ENCODE measurements around the gene TIGD7.

TIGD7 gene

DNA sequence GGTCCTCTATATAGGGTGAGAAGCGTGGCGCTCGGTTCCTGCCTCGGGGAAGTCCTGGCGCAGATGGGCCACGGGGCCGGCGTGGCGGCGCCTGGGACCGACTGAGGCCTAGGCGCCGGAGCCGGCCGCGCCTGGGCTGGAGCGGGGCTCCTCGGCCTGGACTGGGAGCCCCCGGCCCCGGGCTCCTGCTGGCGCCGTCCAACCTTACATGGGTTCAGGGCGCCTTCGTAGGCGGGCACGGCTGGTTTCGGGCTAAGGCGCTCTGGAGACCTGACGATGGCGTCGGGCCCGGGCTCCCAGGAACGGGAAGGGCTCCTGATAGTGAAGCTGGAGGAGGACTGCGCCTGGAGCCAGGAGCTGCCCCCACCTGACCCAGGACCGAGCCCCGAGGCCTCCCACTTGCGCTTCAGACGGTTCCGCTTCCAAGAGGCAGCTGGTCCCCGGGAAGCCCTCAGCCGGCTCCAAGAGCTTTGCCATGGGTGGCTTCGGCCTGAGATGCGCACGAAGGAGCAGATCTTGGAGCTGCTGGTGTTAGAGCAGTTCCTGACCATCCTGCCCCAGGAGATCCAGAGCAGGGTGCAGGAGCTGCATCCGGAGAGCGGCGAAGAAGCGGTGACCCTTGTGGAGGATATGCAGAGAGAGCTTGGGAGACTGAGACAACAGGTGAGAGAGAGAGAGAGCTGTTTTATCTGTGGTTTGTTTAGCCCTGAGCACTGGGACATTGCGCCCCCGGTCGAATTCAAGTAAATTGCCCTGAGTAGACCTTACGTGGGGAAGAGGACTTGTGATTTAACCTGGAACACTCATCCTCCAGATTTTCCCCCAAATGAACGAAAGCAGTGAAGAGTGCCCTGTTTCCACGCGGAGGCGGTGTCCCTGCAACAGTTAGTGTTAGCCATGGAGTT, 21.4 kb downstream of the TIGD7 start:
- peak overlapping the region; percentile 98 for H3K27ac ChIP-seq (replicated peaks)
- DNase-seq (ENCODE audit: low read depth in 1 of 2, low spot score in 1 of 2), result peak in 1 of 2 experiments; percentile 55

GRCh38 chr16:3282730-3283542, 22.3 kb downstream of the TIGD7 start, which contains the start of gene ZNF263:
Gene ZNF263, plus strand, starts transcription at chr16:3283491. Its CDS starts 328 bp downstream, at chr16:3283819.
- Histone ChIP-seq H3K4me3 (replicated peaks; ENCODE audit: insufficient read depth, low read length) (peak within 1 kb of the TSS; percentile 98), H3K27me3 (ENCODE audit: insufficient read depth, poor library complexity, severe bottlenecking) (no peaks in the 10 kb centered on the region)

More for the DNA sequence above, 21.4 kb downstream of the TIGD7 start:
- no peaks in the 10 kb centered on the region for H3K27me3 ChIP-seq (ENCODE audit: insufficient read depth, poor library complexity, severe bottlenecking)
- TF ChIP-seq, protein P1, sequence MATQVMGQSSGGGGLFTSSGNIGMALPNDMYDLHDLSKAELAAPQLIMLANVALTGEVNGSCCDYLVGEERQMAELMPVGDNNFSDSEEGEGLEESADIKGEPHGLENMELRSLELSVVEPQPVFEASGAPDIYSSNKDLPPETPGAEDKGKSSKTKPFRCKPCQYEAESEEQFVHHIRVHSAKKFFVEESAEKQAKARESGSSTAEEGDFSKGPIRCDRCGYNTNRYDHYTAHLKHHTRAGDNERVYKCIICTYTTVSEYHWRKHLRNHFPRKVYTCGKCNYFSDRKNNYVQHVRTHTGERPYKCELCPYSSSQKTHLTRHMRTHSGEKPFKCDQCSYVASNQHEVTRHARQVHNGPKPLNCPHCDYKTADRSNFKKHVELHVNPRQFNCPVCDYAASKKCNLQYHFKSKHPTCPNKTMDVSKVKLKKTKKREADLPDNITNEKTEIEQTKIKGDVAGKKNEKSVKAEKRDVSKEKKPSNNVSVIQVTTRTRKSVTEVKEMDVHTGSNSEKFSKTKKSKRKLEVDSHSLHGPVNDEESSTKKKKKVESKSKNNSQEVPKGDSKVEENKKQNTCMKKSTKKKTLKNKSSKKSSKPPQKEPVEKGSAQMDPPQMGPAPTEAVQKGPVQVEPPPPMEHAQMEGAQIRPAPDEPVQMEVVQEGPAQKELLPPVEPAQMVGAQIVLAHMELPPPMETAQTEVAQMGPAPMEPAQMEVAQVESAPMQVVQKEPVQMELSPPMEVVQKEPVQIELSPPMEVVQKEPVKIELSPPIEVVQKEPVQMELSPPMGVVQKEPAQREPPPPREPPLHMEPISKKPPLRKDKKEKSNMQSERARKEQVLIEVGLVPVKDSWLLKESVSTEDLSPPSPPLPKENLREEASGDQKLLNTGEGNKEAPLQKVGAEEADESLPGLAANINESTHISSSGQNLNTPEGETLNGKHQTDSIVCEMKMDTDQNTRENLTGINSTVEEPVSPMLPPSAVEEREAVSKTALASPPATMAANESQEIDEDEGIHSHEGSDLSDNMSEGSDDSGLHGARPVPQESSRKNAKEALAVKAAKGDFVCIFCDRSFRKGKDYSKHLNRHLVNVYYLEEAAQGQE (IDR thresholded peaks at IDR 0.05; ENCODE audit: insufficient replicate concordance, low read depth), result no peak
- TF ChIP-seq GABPA (IDR thresholded peaks at IDR 0.05; ENCODE audit: low read depth) (no peak), SPI1 (IDR thresholded peaks at IDR 0.05; ENCODE audit: borderline replicate concordance, low read depth) (no peak), POLR2AphosphoS5 (IDR thresholded peaks at IDR 0.05; ENCODE audit: low read depth) (no peak)
- TF ChIP-seq, protein P2, sequence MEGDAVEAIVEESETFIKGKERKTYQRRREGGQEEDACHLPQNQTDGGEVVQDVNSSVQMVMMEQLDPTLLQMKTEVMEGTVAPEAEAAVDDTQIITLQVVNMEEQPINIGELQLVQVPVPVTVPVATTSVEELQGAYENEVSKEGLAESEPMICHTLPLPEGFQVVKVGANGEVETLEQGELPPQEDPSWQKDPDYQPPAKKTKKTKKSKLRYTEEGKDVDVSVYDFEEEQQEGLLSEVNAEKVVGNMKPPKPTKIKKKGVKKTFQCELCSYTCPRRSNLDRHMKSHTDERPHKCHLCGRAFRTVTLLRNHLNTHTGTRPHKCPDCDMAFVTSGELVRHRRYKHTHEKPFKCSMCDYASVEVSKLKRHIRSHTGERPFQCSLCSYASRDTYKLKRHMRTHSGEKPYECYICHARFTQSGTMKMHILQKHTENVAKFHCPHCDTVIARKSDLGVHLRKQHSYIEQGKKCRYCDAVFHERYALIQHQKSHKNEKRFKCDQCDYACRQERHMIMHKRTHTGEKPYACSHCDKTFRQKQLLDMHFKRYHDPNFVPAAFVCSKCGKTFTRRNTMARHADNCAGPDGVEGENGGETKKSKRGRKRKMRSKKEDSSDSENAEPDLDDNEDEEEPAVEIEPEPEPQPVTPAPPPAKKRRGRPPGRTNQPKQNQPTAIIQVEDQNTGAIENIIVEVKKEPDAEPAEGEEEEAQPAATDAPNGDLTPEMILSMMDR (IDR thresholded peaks at IDR 0.05; ENCODE audit: insufficient read depth, low read length), result no peak
- H3K4me3 ChIP-seq (replicated peaks; ENCODE audit: insufficient read depth, low read length), result peak overlapping the region; percentile 98

More at GRCh38 chr16:3282730-3283542, 22.3 kb downstream of the TIGD7 start, which contains the start of gene ZNF263:
- TF ChIP-seq, protein P1 (IDR thresholded peaks at IDR 0.05; ENCODE audit: insufficient replicate concordance, low read depth), result no peak
- TF ChIP-seq, protein P2 (IDR thresholded peaks at IDR 0.05; ENCODE audit: insufficient read depth, low read length), result no peak
- TF ChIP-seq GABPA (IDR thresholded peaks at IDR 0.05; ENCODE audit: low read depth), result peak; percentile 86
- TF ChIP-seq SPI1 (IDR thresholded peaks at IDR 0.05; ENCODE audit: borderline replicate concordance, low read depth), result no peak
- TF ChIP-seq POLR2AphosphoS5 (IDR thresholded peaks at IDR 0.05; ENCODE audit: low read depth), result peak; percentile 61; the same call in 1 of the 2 replicates
- peak within 1 kb of the TSS; percentile 98 for H3K27ac ChIP-seq (replicated peaks)
- peak; percentile 97 to 98 for DNase-seq (ENCODE audit: low read depth in 1 of 2, low spot score in 1 of 2)
